SHP77 (cell line): ENCODE data around the gene RFT1.
A peak's percentile ranks its signal among the peaks of the same experiment; 100 is the strongest.

ENCODE experiments used
- DNase-seq, 2 experiments: peaks; one replicate each; lab custom pipeline; 2025; lab: John Stamatoyannopoulos, UW

Gene RFT1

GRCh38 chr3:53126601-53127000 is 3.6 kb downstream of the RFT1 start:
- no peak for DNase-seq

- DNase-seq, result no peak
These were observed 6.3 kb downstream of the RFT1 start for GRCh38 chr3:53123953-53124352.

- no peak for DNase-seq
These were observed 6.7 kb downstream of the RFT1 start for GRCh38 chr3:53123510-53123909.

GRCh38 chr3:53122933-53123305 is 7.3 kb downstream of the RFT1 start:
- DNase-seq, result no peak

GRCh38 chr3:53122255-53122932 is 7.8 kb downstream of the RFT1 start:
- DNase-seq, result no peak

- no peak for DNase-seq
These were observed 9.9 kb downstream of the RFT1 start for GRCh38 chr3:53120336-53120735.

GRCh38 chr3:53116956-53117355 is 13.3 kb downstream of the RFT1 start:
- no peak for DNase-seq

GRCh38 chr3:53114412-53115074 is 15.7 kb downstream of the RFT1 start:
- DNase-seq, result no peak

GRCh38 chr3:53114011-53114400 is 16.2 kb downstream of the RFT1 start:
- DNase-seq, result peak; percentile 63 to 70

GRCh38 chr3:53113293-53114010 is 16.8 kb downstream of the RFT1 start:
- DNase-seq, result no peak

- DNase-seq, result no peak
These were observed 18.4 kb downstream of the RFT1 start for GRCh38 chr3:53111822-53112221.

- DNase-seq, result peak; percentile 8 to 11
These were observed 20.1 kb downstream of the RFT1 start for GRCh38 chr3:53109891-53110771.

- no peak for DNase-seq
These were observed 21.0 kb downstream of the RFT1 start for GRCh38 chr3:53109190-53109589.

- DNase-seq, result no peak
These were observed 25.5 kb downstream of the RFT1 start for GRCh38 chr3:53104762-53105161.

GRCh38 chr3:53103397-53104296 is 26.6 kb downstream of the RFT1 start:
- no peak for DNase-seq

GRCh38 chr3:53102601-53103147 is 27.6 kb downstream of the RFT1 start:
- DNase-seq, result no peak

GRCh38 chr3:53101956-53102355 is 28.3 kb downstream of the RFT1 start:
- no peak for DNase-seq

- no peak for DNase-seq
These were observed 29.3 kb downstream of the RFT1 start for GRCh38 chr3:53100818-53101466.

- no peak for DNase-seq
These were observed 32.3 kb downstream of the RFT1 start for GRCh38 chr3:53097887-53098286.

- no peak for DNase-seq
These were observed 37.3 kb downstream of the RFT1 start for GRCh38 chr3:53092942-53093341.
